ENCODE measurements around the gene ATRAID. TPM values are rescaled to one million over a fixed set of nuclear protein-coding genes. Genes with fewer than 3 reads are reported as not detected.

The ATRAID gene
- polyA plus RNA-seq, 3 donors, result 120 to 298 (median 287) TPM

GRCh38 chr2:27202854-27203253 is 9.0 kb upstream of the ATRAID start:
- H3K27ac Mint-ChIP-seq, result peak overlapping the region in 2 of 7 donors; percentile 33 to 34

GRCh38 chr2:27203741-27204140 is 8.1 kb upstream of the ATRAID start:
- Histone ChIP-seq H3K4me1 (ENCODE audit: control insufficient read depth in 1 of 2, insufficient read depth in 2 of 2, low read length in 2 of 2) (no peaks in the 10 kb centered on the region), H3K9me3 (replicated peaks in 1 of 2; ENCODE audit: control insufficient read depth in 1 of 2, insufficient read depth in 1 of 2, low read length in 2 of 2) (no peaks in the 10 kb centered on the region), H3K27me3 (ENCODE audit: control insufficient read depth in 2 of 2, insufficient read depth in 2 of 2, low read length in 2 of 2) (no peaks in the 10 kb centered on the region), H3K27ac (ENCODE audit: low read depth in 1 of 2, low read length in 2 of 2) (no peak overlapping the region), H3K9ac (ENCODE audit: insufficient read depth, low read length, poor library complexity, severe bottlenecking) (no peak overlapping the region), H2AFZ (ENCODE audit: insufficient read depth, low read depth, low read length, poor library complexity, severe bottlenecking) (no peak overlapping the region), H4K20me1 (ENCODE audit: insufficient read depth, low read length) (no peaks in the 10 kb centered on the region), H3K4me3 (replicated peaks in 1 of 3; ENCODE audit: low read depth in 2 of 3, low read length in 3 of 3) (no peak overlapping the region), H3K79me2 (ENCODE audit: insufficient read depth, low read length) (no peaks in the 10 kb centered on the region), H3K36me3 (replicated peaks in 1 of 2; ENCODE audit: control insufficient read depth in 1 of 2, insufficient read depth in 2 of 2, low read length in 2 of 2) (peaks cover 75 to 85% of the 10 kb centered on the region in 2 donors), H3K4me2 (replicated peaks; ENCODE audit: extremely low read depth, low read length, poor library complexity, severe bottlenecking) (no peak overlapping the region)
- H3K4me1 Mint-ChIP-seq, result no peaks in the 10 kb centered on the region
- peaks cover 69 to 73% of the 10 kb centered on the region in 2 donors for H3K36me3 Mint-ChIP-seq
- TF ChIP-seq, protein P1, sequence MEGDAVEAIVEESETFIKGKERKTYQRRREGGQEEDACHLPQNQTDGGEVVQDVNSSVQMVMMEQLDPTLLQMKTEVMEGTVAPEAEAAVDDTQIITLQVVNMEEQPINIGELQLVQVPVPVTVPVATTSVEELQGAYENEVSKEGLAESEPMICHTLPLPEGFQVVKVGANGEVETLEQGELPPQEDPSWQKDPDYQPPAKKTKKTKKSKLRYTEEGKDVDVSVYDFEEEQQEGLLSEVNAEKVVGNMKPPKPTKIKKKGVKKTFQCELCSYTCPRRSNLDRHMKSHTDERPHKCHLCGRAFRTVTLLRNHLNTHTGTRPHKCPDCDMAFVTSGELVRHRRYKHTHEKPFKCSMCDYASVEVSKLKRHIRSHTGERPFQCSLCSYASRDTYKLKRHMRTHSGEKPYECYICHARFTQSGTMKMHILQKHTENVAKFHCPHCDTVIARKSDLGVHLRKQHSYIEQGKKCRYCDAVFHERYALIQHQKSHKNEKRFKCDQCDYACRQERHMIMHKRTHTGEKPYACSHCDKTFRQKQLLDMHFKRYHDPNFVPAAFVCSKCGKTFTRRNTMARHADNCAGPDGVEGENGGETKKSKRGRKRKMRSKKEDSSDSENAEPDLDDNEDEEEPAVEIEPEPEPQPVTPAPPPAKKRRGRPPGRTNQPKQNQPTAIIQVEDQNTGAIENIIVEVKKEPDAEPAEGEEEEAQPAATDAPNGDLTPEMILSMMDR (IDR thresholded peaks at IDR 0.05), result no peak
- intact Hi-C loops (cut with micrococcal nuclease), result no loop called here
- 90% methylated on average over 7 of the region's 9 CpGs for WGBS (ENCODE audit: insufficient coverage)
- peaks cover 0 to 2% (median 0%) of the 10 kb centered on the region in 3 donors for H3K27me3 Mint-ChIP-seq (ENCODE audit: low read depth in 3 of 3)
- H3K9me3 Mint-ChIP-seq, result no peaks in the 10 kb centered on the region
- H3K27ac Mint-ChIP-seq, result peak overlapping the region in 1 of 7 donors; percentile 34
- no peak for DNase-seq
- H3K4me3 Mint-ChIP-seq, result no peak overlapping the region

More at GRCh38 chr2:27202854-27203253, 9.0 kb upstream of the ATRAID start:
- no peaks in the 10 kb centered on the region for H3K9me3 ChIP-seq (replicated peaks in 1 of 2; ENCODE audit: control insufficient read depth in 1 of 2, insufficient read depth in 1 of 2, low read length in 2 of 2)
- no peak overlapping the region for H3K4me3 ChIP-seq (replicated peaks in 1 of 3; ENCODE audit: low read depth in 2 of 3, low read length in 3 of 3)
- intact Hi-C loops (cut with micrococcal nuclease), result no loop called here
- H3K4me3 Mint-ChIP-seq, result no peak overlapping the region
- DNase-seq, result no peak
- no peaks in the 10 kb centered on the region for H3K9me3 Mint-ChIP-seq
- no peaks in the 10 kb centered on the region for H3K79me2 ChIP-seq (ENCODE audit: insufficient read depth, low read length)
- H3K36me3 Mint-ChIP-seq, result peaks cover 61 to 64% of the 10 kb centered on the region in 2 donors
- H3K27me3 Mint-ChIP-seq (ENCODE audit: low read depth in 3 of 3), result peaks cover 0 to 3% (median 0%) of the 10 kb centered on the region in 3 donors
- 100% methylated on average over 1 of the region's 2 CpGs for WGBS (ENCODE audit: insufficient coverage)
- peaks cover 69 to 76% of the 10 kb centered on the region in 2 donors for H3K36me3 ChIP-seq (replicated peaks in 1 of 2; ENCODE audit: control insufficient read depth in 1 of 2, insufficient read depth in 2 of 2, low read length in 2 of 2)
- no peaks in the 10 kb centered on the region for H4K20me1 ChIP-seq (ENCODE audit: insufficient read depth, low read length)
- H3K4me2 ChIP-seq (replicated peaks; ENCODE audit: extremely low read depth, low read length, poor library complexity, severe bottlenecking), result no peak overlapping the region
- no peak overlapping the region for H2AFZ ChIP-seq (ENCODE audit: insufficient read depth, low read depth, low read length, poor library complexity, severe bottlenecking)
- no peak overlapping the region for H3K27ac ChIP-seq (ENCODE audit: low read depth in 1 of 2, low read length in 2 of 2)
- H3K4me1 Mint-ChIP-seq, result no peaks in the 10 kb centered on the region
- TF ChIP-seq, protein P1 (IDR thresholded peaks at IDR 0.05), result no peak
- H3K27me3 ChIP-seq (ENCODE audit: control insufficient read depth in 2 of 2, insufficient read depth in 2 of 2, low read length in 2 of 2), result no peaks in the 10 kb centered on the region
- no peak overlapping the region for H3K9ac ChIP-seq (ENCODE audit: insufficient read depth, low read length, poor library complexity, severe bottlenecking)
- H3K4me1 ChIP-seq (ENCODE audit: control insufficient read depth in 1 of 2, insufficient read depth in 2 of 2, low read length in 2 of 2), result no peaks in the 10 kb centered on the region
